ENCODE measurements around the gene PRKAR2B. TPM values are rescaled to one million over a fixed set of nuclear protein-coding genes. Genes with fewer than 3 reads are reported as not detected.
A peak's percentile ranks its signal among the peaks of the same experiment; 100 is the strongest.

The PRKAR2B gene
- total and polyA plus RNA-seq, 2 of the 4 experiments (the other 2 are of a cell fraction): 3.0 to 3.1 TPM

DNA sequence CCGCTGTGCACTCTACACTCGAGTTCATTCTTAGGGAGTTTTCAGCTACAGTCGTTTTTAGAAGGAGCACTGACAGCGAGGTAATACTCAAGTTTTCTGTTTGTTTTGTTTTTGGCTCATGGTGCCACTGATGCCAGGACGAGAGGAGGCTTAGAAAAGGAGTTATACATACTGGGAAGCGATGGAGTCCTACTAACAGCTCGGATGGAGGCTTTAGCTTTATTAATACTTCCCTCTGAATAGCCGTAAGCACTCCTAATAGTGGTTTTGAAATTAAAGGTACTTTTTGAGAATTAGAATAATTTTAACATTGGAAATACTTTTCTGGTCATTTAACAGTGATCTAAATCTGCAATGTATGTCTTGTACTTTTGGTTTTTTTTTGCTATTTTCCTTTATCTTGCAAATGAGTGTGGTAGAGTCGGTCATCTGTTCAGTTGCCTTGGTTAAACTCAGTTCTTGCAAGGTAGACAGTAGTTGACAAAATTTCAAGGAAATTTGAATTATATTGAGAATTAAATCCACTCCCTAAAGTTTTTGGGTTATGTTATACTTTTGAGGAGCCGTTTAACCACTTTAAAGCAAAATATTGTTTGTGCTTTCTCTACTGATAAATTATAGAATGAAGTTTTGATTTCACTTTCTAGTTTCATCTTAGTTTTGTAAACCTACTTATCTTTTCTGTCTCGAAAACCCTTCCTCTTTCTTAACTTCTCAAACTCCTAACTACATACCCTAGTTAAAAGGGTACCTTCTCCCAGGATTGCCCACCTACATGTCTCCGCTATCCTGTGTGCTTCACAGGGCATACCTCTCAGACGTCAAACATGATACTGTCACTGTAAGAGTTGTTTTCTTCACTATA lies 125.8 kb downstream of the PRKAR2B start:
- Histone ChIP-seq H3K36me3 (ENCODE audit: control insufficient read depth, insufficient read depth, low read length) (peaks cover 3% of the 10 kb centered on the region), H3K79me1 (ENCODE audit: low read depth in 1 of 2, low read length in 2 of 2) (peaks cover 9 to 40% of the 10 kb centered on the region in 2 experiments), H3K27ac (ENCODE audit: insufficient read depth, low read length) (peak overlapping the region; percentile 62), H4K5ac (ENCODE audit: low read depth, low read length) (no peak overlapping the region), H2AK5ac (ENCODE audit: low read depth, low read length) (no peak overlapping the region), H2BK5ac (ENCODE audit: low read depth, low read length, poor library complexity, severe bottlenecking) (peak overlapping the region; percentile 70), H3K27me3 (ENCODE audit: control insufficient read depth, insufficient read depth, low read length) (no peaks in the 10 kb centered on the region), H2AFZ (replicated peaks; ENCODE audit: low read length, poor library complexity) (peak overlapping the region; percentile 56), H4K20me1 (ENCODE audit: insufficient read depth, low read length) (peaks cover 32% of the 10 kb centered on the region), H3K4me3 (ENCODE audit: insufficient read depth, low read depth, low read length) (peak overlapping the region; percentile 67), H3K14ac (replicated peaks; ENCODE audit: low read depth, low read length) (peak overlapping the region; percentile 68), H3K4me1 (ENCODE audit: control insufficient read depth, insufficient read depth, low read length) (peaks cover 3% of the 10 kb centered on the region; the same call in 1 of the 2 replicates), H2BK20ac (ENCODE audit: low read depth, low read length) (no peak overlapping the region), H4K8ac (ENCODE audit: low read depth in 2 of 2, low read length in 2 of 2) (no peak overlapping the region), H2BK120ac (ENCODE audit: low read depth, low read length) (peak overlapping the region; percentile 9), H3K4ac (ENCODE audit: low read depth, low read length) (peak overlapping the region; percentile 78), H3K23ac (ENCODE audit: low read depth, low read length) (peak overlapping the region; percentile 77), H3K9ac (ENCODE audit: low read depth, low read length) (peak overlapping the region; percentile 72), H3K56ac (ENCODE audit: extremely low read depth, insufficient read depth, low read length) (peak overlapping the region; percentile 13; the same call in 1 of the 2 replicates), H3K4me2 (ENCODE audit: low read depth, low read length) (peak overlapping the region; percentile 85), H2AK9ac (replicated peaks; ENCODE audit: low read depth, low read length, poor library complexity) (peak overlapping the region; percentile 0), H4K91ac (ENCODE audit: insufficient read depth, low read depth, low read length) (no peak overlapping the region; the same call in 1 of the 2 replicates), H2BK15ac (ENCODE audit: low read depth, low read length) (peak overlapping the region; percentile 8; the same call in 1 of the 3 replicates), H3K9me1 (ENCODE audit: insufficient read depth, low read length) (no peaks in the 10 kb centered on the region), H3K18ac (ENCODE audit: low read depth, low read length) (peak overlapping the region; percentile 12; the same call in 1 of the 2 replicates), H3K9me3 (ENCODE audit: control insufficient read depth, insufficient read depth, low read length) (no peaks in the 10 kb centered on the region)
- dilution Hi-C loops (cut with HindIII; ENCODE audit: low sequenced_read_pairs, unreplicated experiment) (no loop called here), in situ Hi-C loops (cut with MboI; ENCODE audit: low sequenced_read_pairs) (no loop called here), intact Hi-C loops (cut with micrococcal nuclease) (no loop called here)
- ChIA-PET POLR2A (ENCODE audit: unreplicated experiment) (interaction anchor here (1.3 kb wide), 1 partner anchor 11 kb away, joined by 8 read pairs; no protein-coding TSS in a partner anchor), CTCF (no interaction called here)
- ATAC-seq (ENCODE audit: low read depth) (no peak), DNase-seq (no peak)
- WGBS, 2 experiments (ENCODE audit: extremely low coverage in 2 of 2, insufficient read length in 1 of 2): no CpG with 5 or more reads among the region's 13 CpGs
- TF ChIP-seq CEBPB (IDR thresholded peaks at IDR 0.05; ENCODE audit: low read depth, low read length): no peak
- no peak for TF ChIP-seq ELK1 (IDR thresholded peaks at IDR 0.05; ENCODE audit: borderline replicate concordance, low read depth, low read length)
- no peak for TF ChIP-seq POLR2A (IDR thresholded peaks at IDR 0.05; ENCODE audit: low read depth, low read length)
- no peak for TF ChIP-seq RFX5 (IDR thresholded peaks at IDR 0.05; ENCODE audit: low read depth, low read length)
- TF ChIP-seq USF2 (IDR thresholded peaks at IDR 0.05; ENCODE audit: low read depth, low read length): no peak
- TF ChIP-seq RAD21 (IDR thresholded peaks at IDR 0.05; ENCODE audit: low read length): no peak
- TF ChIP-seq MAFK (IDR thresholded peaks at IDR 0.05; ENCODE audit: low read depth, low read length): no peak
- no peak for TF ChIP-seq BHLHE40 (IDR thresholded peaks at IDR 0.05; ENCODE audit: low read depth, low read length)
- no peak for TF ChIP-seq FOS (IDR thresholded peaks at IDR 0.05; ENCODE audit: low read depth, low read length)
- BruUV-seq (replicated peaks): TSS peak; percentile 54

Measured in IMR-90 (cell line).